Measurements from ENCODE around the gene SLC12A5. TPM values are rescaled to one million over a fixed set of nuclear protein-coding genes. Genes with fewer than 3 reads are reported as not detected.

The SLC12A5 gene
- total RNA-seq, 1 donor from 2014 or later = 0.73 TPM

DNA sequence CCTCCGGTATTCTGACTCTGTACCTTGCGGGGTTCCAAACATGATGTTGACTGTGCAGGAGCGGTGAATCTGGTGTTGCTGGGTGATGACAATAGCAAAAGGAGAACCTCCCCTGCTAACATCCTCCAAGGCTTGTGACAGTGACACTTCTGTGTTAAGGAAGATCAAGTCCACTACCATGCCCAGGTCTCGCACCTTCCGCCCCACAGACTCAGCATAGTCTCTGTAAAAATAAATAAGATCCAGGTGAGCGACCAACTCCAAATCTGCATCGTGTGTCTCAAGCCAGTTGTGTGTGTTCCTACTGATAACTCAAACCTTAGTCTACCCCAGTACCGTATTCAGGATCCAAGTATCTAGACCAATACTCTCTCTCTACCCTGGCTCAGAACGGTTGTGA is 36.0 kb downstream of the SLC12A5 start:
- intact Hi-C loops (cut with DNase I) = no loop called here
- no peak for DNase-seq (ENCODE audit: low spot score)

DNA sequence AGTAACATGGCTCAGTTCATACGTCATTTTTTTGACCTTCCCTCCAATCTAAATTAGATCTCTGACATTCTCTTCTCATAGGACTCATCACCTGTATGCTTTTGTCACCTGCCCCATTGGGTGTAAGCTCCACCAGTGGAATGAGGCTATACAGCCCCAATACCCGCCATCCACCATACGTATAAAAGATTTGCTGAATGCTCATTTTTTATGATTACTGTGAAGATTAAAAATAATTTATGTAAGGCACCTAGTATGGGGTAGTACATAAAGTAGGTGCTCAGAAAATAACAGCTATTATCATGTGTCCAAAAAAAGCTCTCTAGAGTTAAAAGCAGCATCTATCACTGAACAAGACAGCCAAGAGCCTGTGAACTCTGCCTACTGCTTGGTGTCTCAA is 36.7 kb downstream of the SLC12A5 start:
- no peak for DNase-seq (ENCODE audit: low spot score)
- intact Hi-C loops (cut with DNase I) = no loop called here

DNA sequence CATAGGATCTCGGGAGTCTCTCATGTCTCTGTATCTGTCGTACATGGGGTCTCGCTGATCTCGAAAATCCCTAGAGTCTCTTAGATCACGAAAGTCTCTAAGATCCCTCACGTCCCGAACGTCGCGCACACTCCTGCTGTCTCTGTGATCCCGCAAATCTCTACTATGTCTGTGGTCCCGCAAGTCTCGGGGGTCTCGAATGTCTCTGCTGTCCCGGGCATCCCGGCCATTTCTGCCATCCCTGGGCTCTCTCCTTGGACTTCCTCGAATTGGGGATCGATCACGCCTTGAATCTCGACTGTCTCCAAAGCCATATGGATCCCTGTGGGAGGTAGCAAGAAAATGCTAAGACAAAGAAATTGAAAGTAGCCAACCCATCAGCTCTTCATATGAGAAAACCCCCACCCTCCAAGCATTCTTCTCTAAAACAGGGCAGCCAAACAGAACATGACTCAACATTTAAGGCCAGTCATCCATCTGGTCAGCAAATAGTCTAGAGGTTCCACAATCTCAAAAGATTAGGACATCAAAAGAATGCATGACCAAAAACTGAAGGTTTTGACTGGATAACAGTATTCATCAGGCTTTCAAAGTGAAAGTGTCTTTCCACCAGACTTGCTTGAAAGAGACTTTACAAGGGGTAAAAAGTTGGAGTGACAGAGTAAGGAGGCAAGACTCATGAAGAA is 41.3 kb downstream of the SLC12A5 start:
- intact Hi-C loops (cut with DNase I) = no loop called here
- no peak for DNase-seq (ENCODE audit: low spot score)

DNA sequence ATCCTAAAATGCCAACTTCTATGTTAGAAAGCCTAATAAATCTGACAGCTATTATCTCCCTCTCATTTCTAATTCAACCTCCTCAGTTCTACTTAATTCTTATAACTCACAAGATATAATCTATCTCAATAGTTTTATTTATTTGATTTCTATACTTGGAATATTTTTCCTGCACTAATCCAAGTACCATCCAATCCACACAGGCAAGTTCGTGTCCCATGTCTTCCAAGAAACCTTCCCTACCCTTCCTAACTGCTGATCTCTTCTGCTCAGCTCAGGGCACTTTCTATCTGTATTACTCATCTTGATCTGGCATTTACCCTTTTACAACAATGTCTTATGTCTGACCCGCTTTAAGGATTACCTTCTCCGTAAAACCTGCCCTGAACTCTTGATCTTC is 42.6 kb downstream of the SLC12A5 start:
- DNase-seq (ENCODE audit: low spot score) = no peak
- intact Hi-C loops (cut with DNase I) = no loop called here

DNA sequence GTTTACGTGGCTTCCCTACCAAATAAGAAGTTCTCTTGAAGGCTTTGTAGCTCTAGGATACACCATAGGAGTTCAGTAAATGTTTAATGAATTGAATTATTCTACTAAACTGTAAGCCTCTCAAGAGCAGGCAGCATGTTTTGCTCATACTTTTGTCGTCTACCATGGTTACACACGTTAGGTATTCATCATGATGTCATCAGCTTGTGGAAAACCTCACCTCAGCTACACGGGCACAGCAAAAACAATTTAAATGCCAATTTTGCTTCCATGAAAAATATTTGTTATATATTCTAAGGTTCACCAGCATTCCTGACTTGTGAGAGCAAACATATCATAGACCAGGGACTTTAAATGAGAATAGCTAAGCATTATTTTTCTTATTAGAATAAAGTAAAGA is 44.0 kb downstream of the SLC12A5 start:
- intact Hi-C loops (cut with DNase I) = no loop called here
- DNase-seq (ENCODE audit: low spot score) = no peak

DNA sequence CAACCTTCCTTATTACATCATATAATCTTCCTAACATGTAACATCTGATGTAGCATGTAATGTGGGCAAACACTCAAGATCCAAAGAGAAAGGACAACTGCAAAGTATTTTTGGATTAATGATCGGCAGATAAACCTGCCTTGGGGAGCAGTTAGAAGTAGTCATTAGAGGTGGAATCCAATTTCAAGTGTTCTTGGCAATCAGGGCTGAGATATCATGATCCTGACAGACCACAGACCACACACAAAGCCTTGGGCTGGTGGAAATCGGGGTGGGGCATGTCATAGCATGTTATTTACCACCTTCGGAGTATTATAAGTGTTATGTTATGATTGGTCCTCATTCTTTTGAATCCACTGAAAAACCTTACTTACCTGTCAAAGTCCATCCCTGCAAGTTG is 44.4 kb downstream of the SLC12A5 start:
- intact Hi-C loops (cut with DNase I) = no loop called here

DNA sequence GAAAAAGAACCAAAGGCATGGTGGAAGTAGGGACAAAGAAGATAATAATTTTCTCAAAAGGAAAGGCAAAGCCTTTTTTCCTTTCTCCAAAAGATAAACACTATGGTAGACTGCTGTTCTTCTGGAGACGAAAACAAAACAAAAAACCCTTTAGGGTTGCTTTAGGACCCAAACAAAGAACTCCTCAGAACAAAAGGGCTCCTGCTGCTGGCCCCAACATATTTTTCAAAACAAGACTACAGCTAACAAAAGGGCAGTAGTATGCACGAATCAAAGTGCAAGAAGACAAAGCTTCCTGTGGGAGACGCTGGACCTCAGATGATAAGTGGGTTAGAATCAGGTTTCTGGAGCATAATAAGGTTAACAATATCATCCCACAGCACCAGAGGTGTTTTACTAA is 45.0 kb downstream of the SLC12A5 start:
- intact Hi-C loops (cut with DNase I) = no loop called here
- no peak for DNase-seq (ENCODE audit: low spot score)

More for the DNA sequence above, 44.4 kb downstream of the SLC12A5 start:
- no peak for DNase-seq (ENCODE audit: low spot score)

DNA sequence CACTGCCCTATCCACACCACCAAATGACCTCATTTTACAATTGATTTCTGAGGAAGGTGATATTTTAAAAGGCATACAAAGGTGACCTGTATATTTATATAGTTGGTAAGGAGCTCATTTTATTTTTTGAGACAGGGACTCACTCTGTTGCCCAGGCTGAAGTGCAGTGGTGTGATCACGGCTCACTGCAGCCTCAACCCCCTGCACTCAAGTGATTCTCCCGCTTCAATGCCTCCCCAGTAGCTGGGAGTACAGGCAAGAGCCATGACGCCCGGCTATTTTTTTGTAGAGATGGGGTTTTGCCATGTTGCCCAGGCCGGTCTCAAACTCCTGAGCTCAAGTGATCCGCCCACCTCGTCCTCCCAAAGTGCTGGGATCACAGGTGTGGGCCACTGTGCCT is 47.8 kb downstream of the SLC12A5 start:
- intact Hi-C loops (cut with DNase I) = no loop called here
- DNase-seq (ENCODE audit: low spot score) = no peak

DNA sequence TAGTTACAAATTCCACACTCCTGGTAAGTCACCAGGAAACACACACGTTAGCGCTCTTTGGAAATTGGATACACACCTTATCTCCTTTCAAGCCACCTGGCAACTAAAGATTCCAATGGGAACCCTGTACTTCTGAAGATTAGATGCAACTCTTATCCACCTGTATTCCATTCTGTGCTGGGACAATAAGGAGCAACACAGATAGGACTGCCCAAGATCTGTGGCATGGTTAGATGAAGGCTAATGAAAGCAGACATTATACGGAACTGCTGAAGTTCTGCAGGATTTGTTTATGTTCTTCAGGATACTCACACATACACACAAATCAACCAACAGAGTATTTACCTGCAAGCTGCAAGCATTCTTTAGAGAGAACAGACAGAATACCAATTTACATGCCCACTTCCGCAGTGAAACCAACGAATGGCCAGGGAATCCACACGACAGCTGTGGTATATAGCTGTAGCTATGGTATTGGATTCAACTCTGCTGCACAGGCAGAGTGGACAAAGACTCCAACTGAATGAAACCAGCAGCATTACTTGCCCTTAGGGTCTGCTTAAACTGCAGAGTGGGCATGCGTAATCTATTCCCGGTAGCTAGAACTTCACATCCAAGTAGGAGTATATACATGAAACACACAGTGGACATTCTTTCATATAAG is 48.8 kb downstream of the SLC12A5 start:
- intact Hi-C loops (cut with DNase I) = no loop called here
- no peak for DNase-seq (ENCODE audit: low spot score)

DNA sequence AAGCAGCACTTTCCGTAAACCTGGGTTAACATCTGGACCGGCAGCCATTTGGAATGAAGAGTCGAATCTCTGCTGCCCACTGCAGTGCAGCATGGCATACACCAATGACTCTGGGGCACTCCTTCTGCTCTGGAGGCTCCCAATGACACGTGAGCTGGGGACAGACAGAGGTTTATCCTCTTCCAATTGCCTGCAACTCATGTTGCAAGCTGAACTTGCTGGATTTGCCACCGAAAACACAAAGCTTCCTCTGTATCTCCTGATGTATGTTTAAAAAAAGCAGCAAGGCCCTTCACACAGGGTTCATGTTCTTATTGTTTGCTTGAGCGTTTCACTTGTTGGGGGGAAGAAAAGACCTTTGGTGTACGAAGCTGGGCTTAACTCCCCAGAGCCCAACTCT is 49.9 kb downstream of the SLC12A5 start:
- no peak for DNase-seq (ENCODE audit: low spot score)
- intact Hi-C loops (cut with DNase I) = no loop called here

DNA sequence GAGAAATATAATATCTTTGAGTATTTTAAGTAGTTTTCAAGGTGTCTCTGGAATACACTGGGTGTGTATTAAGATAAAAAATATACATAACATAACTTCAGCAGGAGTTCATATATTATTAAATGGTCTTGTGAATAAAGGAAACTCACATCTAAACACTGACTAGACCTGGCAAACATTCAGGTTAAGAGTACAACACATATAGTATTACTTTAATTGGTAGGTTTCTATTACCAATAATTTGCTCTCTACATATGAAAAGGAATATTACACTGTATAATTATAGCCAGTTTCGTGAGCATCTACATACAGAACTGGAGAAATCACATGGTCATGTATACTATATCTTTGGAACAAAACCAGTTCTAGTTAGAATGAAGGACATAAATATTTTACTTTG is 52.1 kb downstream of the SLC12A5 start:
- intact Hi-C loops (cut with DNase I) = no loop called here
- no peak for DNase-seq (ENCODE audit: low spot score)

DNA sequence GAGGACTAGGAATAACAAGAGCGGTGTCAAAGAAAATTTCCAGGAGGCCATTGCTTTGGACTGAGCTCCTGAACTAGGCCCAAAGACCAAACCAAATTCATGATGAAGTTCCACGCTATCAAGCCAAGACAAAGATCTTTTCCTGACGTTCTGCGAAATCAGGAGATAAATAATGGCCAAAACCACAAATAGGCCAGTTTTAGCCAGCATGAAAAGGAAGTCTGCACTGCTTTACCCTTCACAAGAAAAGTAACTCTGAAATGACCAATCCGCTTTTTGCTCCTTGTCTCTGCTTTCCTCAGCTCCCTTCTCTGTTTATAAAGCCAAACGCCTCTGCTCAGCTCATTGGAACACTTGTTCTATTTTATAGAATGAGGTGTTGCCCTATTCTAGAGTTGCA is 54.1 kb downstream of the SLC12A5 start:
- DNase-seq (ENCODE audit: low spot score) = no peak
- intact Hi-C loops (cut with DNase I) = no loop called here

DNA sequence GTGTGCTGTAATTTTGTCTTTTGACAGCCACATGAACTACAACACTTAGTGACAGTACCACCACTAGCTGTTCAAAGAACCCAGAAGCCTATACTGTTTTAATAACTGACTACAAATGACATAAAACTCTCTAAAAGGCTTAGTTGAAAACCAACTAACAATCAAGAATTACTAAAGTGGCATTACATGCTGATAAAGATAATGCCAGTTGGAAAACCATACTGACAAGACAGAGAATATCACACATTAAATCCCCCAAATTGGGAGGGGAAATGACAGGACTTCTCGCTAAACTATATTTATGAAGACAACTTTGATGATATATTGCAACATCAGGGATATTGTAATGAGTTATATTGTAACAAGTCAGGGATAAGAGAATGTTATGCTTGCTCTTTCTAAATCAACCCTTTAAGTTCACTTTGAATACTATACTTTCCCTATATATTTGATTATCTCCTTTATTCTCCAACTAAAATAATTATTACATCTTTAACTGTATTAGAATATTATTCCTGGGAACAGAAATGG is 54.6 kb downstream of the SLC12A5 start:
- intact Hi-C loops (cut with DNase I) = no loop called here
- DNase-seq (ENCODE audit: low spot score) = no peak

DNA sequence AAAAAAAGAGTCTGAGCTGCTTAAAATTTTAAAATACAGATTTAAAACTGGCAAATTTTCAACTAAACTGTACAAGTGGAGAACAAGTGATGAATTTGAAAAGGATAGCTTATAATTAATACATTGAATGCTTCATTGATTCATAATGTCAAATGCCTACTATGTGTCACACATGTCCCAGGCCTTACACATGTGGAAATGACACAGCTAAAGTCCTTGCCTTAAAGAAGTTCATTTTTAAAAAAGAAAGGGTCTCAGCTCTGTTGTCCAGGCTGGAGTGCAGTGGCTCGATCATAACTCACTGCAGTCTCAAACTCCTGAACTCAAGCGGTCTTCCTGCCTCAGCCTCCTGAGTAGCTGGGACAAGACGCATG is 55.8 kb downstream of the SLC12A5 start:
- DNase-seq (ENCODE audit: low spot score) = no peak
- intact Hi-C loops (cut with DNase I) = no loop called here

DNA sequence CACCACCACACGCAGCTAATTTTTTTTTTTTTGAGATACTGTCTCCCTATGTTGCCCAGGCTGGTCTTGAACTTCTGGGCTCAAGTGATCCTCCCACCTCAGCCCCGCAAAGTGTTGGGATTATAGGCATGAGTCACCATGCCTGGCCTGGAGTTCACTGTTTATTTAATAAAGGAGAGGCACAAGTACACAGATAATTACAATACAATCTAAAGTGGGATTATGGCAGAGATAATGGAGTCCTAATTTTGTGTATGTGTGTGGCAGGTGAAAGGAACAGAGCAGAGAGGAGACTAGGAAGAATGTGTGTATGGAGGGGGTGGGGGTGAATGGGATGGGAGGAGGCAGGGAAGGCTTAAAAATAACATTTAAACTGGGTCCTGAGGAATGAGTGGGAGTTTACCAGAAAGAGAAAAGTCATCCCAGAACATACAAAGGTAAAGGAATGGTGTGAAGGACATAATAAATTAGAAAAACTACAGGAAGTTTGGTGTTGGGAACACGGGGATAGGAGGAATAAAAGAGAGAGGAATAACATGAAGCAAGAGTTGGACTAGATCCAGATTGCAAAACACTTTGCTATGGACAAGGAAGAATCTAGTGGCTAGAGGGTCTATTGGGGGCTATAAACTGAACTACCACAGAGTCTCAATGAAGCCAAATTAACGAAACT is 56.3 kb downstream of the SLC12A5 start:
- no peak for DNase-seq (ENCODE audit: low spot score)
- intact Hi-C loops (cut with DNase I) = no loop called here

DNA sequence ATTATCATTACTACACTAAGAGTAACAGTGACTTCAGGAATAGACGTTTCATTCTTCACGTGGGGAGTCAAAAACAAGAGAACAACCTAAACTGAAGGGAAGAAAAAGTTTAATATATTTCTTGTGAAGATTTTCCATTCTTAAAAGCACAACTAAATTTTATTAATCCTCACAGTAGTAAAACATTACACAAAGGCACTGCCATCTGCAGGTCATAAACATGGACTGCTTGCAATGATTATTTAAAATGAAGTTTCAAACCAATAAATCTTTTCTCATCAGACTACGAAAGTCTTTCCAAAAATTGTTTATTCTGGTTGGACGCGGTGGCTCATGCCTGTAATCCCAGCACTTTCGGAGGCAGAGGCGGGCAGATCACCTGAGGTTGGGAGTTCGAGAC is 58.1 kb downstream of the SLC12A5 start:
- no peak for DNase-seq (ENCODE audit: low spot score)
- intact Hi-C loops (cut with DNase I) = no loop called here

DNA sequence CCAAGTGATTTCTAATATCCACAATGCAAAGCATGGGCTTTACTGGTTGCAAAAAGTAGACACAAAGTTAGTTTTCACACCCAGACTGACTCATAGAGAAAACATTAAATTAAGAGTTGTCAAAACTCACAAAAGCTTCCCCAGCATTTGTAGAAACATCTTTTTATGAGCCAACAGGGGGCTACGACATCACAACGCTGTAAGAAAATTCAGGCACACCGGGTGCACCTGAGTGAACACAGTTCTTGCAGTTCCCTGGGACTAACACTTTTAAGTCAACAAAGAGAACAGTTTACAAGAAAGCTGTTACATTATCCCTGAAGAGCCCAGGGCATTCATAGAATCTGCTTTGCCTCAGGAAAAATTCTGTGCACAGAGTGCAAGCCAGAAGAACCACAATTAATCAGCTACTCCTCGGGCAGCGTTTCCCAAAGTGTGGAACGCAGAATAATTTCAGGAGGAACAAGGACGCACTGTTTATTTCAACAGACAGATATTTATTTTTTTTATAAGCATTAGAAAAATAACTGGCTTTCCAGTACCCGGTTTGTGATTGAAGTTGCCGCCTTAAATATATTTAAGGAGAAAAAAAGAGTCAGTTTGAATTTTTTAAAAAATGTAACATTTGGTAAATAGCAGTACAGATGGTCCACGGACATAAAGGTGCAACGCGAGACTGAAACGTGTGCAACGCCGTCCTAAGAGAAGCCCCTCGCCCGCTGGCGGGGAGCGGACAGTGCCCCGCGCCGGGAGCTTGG is 59.6 kb downstream of the SLC12A5 start:
- intact Hi-C loops (cut with DNase I) = loop anchor here (2.0 kb wide), 1 partner anchor 74 kb away; no protein-coding TSS in a partner anchor
- DNase-seq (ENCODE audit: low spot score) = no peak

DNA sequence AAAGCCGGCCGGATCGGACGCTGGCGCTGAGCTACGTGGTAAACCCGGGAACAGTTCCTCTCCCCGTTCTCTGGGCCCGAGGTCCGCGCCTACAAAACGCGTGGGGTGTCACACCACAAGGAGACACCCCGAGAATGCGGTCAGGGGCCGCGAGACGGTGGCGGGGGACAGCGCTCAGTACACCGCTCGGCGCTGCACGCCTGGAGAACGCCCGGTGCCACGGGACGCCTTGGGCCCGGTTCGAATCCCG is 60.1 kb downstream of the SLC12A5 start:
- intact Hi-C loops (cut with DNase I) = loop anchor here (2.0 kb wide), 1 partner anchor 74 kb away; no protein-coding TSS in a partner anchor

DNA sequence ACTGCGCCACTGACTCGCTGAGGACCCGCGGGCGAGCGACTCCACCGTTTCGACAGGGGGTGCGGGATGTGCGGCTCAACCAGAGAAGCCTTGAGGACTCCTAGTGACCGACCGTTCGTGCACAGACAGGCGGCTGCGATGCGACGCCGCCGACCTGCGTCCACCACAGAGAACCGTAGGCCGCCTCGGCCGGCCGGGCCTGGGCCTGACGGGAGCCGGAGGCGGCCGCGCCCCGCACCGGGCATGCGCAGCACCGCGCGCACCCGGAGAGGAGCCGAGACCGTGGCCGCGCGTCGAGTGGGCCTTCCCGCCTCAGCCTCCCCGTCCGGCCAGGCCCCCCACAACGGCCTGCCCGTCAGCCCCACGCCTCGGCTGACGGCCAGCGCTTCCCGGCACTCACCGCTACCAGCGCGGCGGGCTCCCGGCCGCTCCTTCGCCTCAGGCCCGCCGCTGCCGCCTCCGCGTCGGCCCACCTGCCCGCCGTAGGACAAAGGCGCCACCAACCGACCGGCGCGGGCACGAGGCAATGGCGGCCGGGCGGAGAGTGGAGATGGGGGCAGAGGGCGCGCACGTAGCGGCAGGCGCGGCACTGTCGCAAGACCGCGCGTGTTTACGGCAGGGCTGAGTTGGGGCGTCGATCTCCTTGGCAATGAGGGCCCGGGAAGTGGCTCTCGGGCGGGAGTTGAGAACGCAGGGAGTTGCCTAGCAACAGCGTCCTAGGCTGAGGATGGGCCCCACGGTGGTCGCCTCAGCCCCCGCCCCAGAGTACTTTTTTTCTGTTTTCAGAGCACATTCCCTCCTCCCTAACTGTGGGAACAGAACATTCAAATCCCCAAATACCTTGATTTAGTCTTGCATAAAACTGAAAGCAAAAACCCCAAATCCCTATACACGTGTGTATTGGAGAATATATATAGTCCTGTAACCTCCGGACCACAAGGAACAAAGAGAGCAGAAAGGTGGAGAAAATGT is 60.7 kb downstream of the SLC12A5 start, which contains the start of gene NCOA5:
Gene NCOA5 (minus strand): TSS at position 546 of the 972 bp plus-strand sequence. CDS start 10,538 bp downstream, outside the sequence.
- intact Hi-C loops (cut with DNase I) = loop anchor here (2.0 kb wide), 1 partner anchor 75 kb away; no protein-coding TSS in a partner anchor
- peak; percentile 98 for DNase-seq (ENCODE audit: low spot score)

More for the DNA sequence above, 60.1 kb downstream of the SLC12A5 start:
- no peak for DNase-seq (ENCODE audit: low spot score)

Measured in cardiac septum (tissue), 1 donor.